GM18868 (cell line): ENCODE results near the gene IGFBP1.
"Not testable (repeated sequence)": the region's sequence is repeated elsewhere in the genome, so short reads cannot be mapped to it uniquely, and the experiment has no call there.

Experiments
- ATAC-seq: cut with Tn5 transposase; IDR thresholded peaks from one replicate; pipeline ENCODE4 v1.9.1; 2021; ENCODE audit warnings: mild to moderate bottlenecking, moderate library complexity; ENCODE audit not compliant: unreplicated experiment

Gene IGFBP1

GRCh38 chr7:45930967-45931366, 42.7 kb downstream of the IGFBP1 start:
- ATAC-seq = no peak

- no peak for ATAC-seq
Measured at GRCh38 chr7:45937301-45937700, 49.0 kb downstream of the IGFBP1 start.

- no peak for ATAC-seq
Measured at GRCh38 chr7:45937862-45938261, 49.6 kb downstream of the IGFBP1 start.

GRCh38 chr7:45938626-45939302, 50.5 kb downstream of the IGFBP1 start:
- ATAC-seq = no peak

GRCh38 chr7:45939574-45939973, 51.3 kb downstream of the IGFBP1 start:
- ATAC-seq = no peak

GRCh38 chr7:45940237-45940781, 52.0 kb downstream of the IGFBP1 start:
- not testable (repeated sequence) for ATAC-seq

GRCh38 chr7:45940939-45941338, 52.7 kb downstream of the IGFBP1 start:
- no peak for ATAC-seq
